ENCODE data around the gene STAT3. TPM values are rescaled to one million over a fixed set of nuclear protein-coding genes. Genes with fewer than 3 reads are reported as not detected.

STAT3 gene
- total RNA-seq, 3 donors from 2014 or later (not counting 1 experiment from before 2014, with no cell fraction given), result 190 to 246 (median 206) TPM

DNA sequence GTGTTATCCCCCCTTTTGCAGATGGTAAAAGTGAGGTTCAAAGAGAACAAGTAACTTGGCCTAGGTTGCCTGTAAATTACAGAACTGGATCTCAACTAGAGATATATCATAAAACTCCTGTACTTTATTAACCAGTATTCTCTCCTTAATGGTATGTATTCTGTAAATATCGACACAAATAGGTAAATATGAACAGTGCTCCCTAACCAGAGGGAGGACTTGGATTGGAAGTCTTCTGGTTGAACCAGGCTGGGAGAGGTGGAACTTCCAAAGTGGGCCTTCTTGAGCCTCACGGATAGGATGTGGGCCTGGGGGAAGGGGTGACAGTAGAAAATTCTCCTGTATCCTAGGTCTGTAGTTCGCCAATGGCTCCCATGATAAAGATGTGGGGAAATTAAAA lies 92.2 kb downstream of the STAT3 start:
- no peaks in the 10 kb centered on the region for H3K36me3 Mint-ChIP-seq
- Histone ChIP-seq H3K4me1 (ENCODE audit: control insufficient read depth, insufficient read depth, low read length) (no peaks in the 10 kb centered on the region), H3K36me3 (ENCODE audit: control insufficient read depth, insufficient read depth, low read length) (peaks cover 40% of the 10 kb centered on the region), H3K4me3 (ENCODE audit: low read length) (no peak overlapping the region), H3K27ac (ENCODE audit: low read length) (no peak overlapping the region), H3K9me3 (ENCODE audit: control insufficient read depth, insufficient read depth, low read length) (no peaks in the 10 kb centered on the region), H3K27me3 (ENCODE audit: control insufficient read depth, insufficient read depth, low read length) (no peaks in the 10 kb centered on the region)
- 91% methylated on average over 3 of the region's 3 CpGs for WGBS (ENCODE audit: insufficient coverage)
- no peak overlapping the region for H3K4me3 Mint-ChIP-seq
- intact Hi-C loops (cut with micrococcal nuclease), result no loop called here
- TF ChIP-seq, protein P1, sequence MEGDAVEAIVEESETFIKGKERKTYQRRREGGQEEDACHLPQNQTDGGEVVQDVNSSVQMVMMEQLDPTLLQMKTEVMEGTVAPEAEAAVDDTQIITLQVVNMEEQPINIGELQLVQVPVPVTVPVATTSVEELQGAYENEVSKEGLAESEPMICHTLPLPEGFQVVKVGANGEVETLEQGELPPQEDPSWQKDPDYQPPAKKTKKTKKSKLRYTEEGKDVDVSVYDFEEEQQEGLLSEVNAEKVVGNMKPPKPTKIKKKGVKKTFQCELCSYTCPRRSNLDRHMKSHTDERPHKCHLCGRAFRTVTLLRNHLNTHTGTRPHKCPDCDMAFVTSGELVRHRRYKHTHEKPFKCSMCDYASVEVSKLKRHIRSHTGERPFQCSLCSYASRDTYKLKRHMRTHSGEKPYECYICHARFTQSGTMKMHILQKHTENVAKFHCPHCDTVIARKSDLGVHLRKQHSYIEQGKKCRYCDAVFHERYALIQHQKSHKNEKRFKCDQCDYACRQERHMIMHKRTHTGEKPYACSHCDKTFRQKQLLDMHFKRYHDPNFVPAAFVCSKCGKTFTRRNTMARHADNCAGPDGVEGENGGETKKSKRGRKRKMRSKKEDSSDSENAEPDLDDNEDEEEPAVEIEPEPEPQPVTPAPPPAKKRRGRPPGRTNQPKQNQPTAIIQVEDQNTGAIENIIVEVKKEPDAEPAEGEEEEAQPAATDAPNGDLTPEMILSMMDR (IDR thresholded peaks at IDR 0.05), result no peak
- no peaks in the 10 kb centered on the region for H3K9me3 Mint-ChIP-seq
- DNase-seq (no peak), ATAC-seq (no peak)
- H3K27ac Mint-ChIP-seq, result no peak overlapping the region
- H3K27me3 Mint-ChIP-seq (ENCODE audit: low read depth in 2 of 2), result no peaks in the 10 kb centered on the region
- H3K4me1 Mint-ChIP-seq, result peaks cover 8 to 14% of the 10 kb centered on the region in 2 donors

DNA sequence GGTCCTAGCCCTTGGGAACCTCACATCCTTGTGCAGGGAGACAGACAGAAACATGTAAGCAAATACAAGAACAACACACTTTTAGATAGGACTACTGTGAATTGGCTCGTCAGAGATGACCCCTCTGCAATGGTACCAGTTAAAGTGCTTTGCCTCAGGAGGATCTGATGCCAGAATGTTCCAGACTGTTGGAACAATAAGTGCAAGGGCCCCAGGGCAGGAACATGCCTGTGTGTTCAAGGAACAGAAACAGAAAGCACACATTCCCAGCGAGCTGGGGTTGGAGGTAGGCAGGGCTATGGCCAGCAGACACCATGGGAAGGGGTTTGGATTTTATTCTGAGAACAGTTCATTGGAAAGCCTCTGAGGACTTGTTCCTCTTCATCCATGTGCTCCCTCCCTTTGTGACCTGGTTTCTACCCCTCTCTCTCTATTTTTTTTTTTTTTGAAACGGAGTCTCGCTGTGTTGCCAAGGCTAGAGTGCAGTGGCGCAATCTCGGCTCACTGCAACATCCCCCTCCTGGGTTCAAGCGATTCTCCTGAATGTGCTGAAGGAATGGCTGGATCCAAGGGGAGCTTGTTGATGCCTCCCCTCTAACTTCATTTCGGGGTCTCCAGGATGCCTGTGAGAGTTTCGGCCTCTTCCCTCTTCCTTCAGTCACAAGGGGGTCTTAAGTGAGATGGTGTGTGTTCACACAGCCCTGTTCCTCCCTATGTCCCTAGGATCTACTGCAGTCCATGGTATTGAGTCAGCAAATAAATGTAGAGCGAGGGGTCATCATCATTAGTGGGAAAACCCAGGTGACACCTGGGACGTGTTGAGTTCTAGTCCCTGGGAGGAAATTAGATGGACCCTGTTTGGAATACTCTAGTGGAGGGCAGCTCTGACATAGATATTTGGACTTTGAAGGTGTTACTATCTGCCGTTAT lies 93.5 kb downstream of the STAT3 start:
- no peaks in the 10 kb centered on the region for H3K9me3 ChIP-seq (ENCODE audit: control insufficient read depth, insufficient read depth, low read length)
- 97% methylated on average over 10 of the region's 12 CpGs for WGBS (ENCODE audit: insufficient coverage)
- Mint-ChIP-seq H3K36me3 (no peaks in the 10 kb centered on the region), H3K27ac (no peak overlapping the region), H3K27me3 (ENCODE audit: low read depth in 2 of 2) (no peaks in the 10 kb centered on the region), H3K4me1 (peaks cover 20 to 25% of the 10 kb centered on the region in 2 donors), H3K9me3 (no peaks in the 10 kb centered on the region), H3K4me3 (no peak overlapping the region)
- TF ChIP-seq, protein P1 (IDR thresholded peaks at IDR 0.05), result no peak
- DNase-seq (no peak), ATAC-seq (no peak)
- no peak overlapping the region for H3K4me3 ChIP-seq (ENCODE audit: low read length)
- intact Hi-C loops (cut with micrococcal nuclease), result no loop called here
- no peak overlapping the region for H3K27ac ChIP-seq (ENCODE audit: low read length)
- H3K4me1 ChIP-seq (ENCODE audit: control insufficient read depth, insufficient read depth, low read length), result peaks cover 10% of the 10 kb centered on the region
- H3K36me3 ChIP-seq (ENCODE audit: control insufficient read depth, insufficient read depth, low read length), result peaks cover 37% of the 10 kb centered on the region
- no peaks in the 10 kb centered on the region for H3K27me3 ChIP-seq (ENCODE audit: control insufficient read depth, insufficient read depth, low read length)

DNA sequence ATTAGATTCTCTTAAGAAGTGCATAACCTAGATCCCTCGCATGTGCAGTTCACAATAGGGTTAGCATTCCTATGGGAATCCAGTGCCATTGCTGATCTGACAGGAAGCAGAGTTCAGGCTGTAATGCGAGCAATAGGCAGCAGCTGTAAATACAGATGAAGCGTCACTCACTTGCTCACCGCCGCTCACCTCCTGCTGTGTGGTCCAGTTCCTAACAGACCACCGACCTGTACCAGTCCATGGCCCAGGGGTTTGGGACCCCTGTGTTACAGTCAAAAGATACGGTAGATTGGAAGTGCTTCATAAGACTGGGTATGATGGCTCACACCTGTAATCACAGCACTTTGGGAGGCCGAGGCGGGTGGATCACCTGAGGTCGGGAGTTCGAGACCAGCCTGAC lies 97.1 kb downstream of the STAT3 start:
- DNase-seq (no peak), ATAC-seq (no peak)
- no peaks in the 10 kb centered on the region for H3K36me3 Mint-ChIP-seq
- TF ChIP-seq, protein P1 (IDR thresholded peaks at IDR 0.05), result no peak
- H3K27me3 Mint-ChIP-seq (ENCODE audit: low read depth in 2 of 2), result no peaks in the 10 kb centered on the region
- no peak overlapping the region for H3K4me3 ChIP-seq (ENCODE audit: low read length)
- WGBS (ENCODE audit: insufficient coverage), result 97% methylated on average over 11 of the region's 11 CpGs
- H3K4me1 ChIP-seq (ENCODE audit: control insufficient read depth, insufficient read depth, low read length), result peaks cover 40% of the 10 kb centered on the region
- H3K27me3 ChIP-seq (ENCODE audit: control insufficient read depth, insufficient read depth, low read length), result no peaks in the 10 kb centered on the region
- H3K9me3 ChIP-seq (ENCODE audit: control insufficient read depth, insufficient read depth, low read length), result no peaks in the 10 kb centered on the region
- H3K9me3 Mint-ChIP-seq, result no peaks in the 10 kb centered on the region
- peak overlapping the region in 1 of 2 donors; percentile 11 for H3K27ac Mint-ChIP-seq
- no peak overlapping the region for H3K27ac ChIP-seq (ENCODE audit: low read length)
- H3K4me3 Mint-ChIP-seq, result no peak overlapping the region
- H3K4me1 Mint-ChIP-seq, result peaks cover 43 to 51% of the 10 kb centered on the region in 2 donors
- peaks cover 23% of the 10 kb centered on the region for H3K36me3 ChIP-seq (ENCODE audit: control insufficient read depth, insufficient read depth, low read length)
- intact Hi-C loops (cut with micrococcal nuclease), result no loop called here
